ENCODE results near the gene FLNA. TPM values are rescaled to one million over a fixed set of nuclear protein-coding genes. Genes with fewer than 3 reads are reported as not detected.

FLNA gene
- total and polyA plus RNA-seq, 10 of the 15 experiments (the other 5 are each of a cell fraction or from before 2014, with no cell fraction given): 5.1 to 643 (median 171) TPM

DNA sequence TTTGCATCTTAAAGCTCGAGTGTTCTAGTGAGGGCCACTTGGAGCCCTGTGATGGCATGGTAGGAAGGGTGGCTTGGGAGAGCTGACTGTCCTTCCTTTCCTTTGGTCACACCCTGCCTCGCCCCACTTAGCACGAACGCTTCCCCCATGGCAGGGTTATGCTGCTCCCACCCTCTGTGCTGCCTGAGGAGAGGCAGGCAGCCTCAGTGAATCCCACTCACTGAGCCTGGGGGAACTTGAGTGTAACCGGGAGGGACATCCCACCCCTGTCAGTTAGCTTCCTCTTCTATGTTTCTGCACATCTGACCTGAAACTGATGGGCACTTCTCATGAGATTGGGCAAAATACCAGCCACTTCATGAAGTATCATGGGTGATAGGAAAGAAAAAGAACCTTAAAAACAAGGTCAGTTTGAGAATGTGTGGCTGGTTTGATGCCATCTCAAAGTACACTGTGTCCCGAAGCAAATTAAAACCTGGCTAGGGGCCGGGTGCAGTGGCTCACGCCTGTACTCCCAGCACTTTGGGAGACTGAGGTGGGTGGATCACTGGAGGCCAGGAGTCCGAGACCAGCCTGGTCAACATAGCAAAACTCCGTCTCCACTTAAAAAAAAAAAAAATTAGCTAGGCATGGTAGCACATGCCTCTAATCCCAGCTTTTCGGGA is 68.8 kb downstream of the FLNA start (continued):
- no peak for TF ChIP-seq REST (IDR thresholded peaks at IDR 0.05; ENCODE audit: low read depth, low read length)
- TF ChIP-seq HSF1 (IDR thresholded peaks at IDR 0.05; ENCODE audit: low read depth, low read length): no peak
- no peak for TF ChIP-seq SUZ12 (IDR thresholded peaks at IDR 0.05; ENCODE audit: unreplicated experiment)
- TF ChIP-seq, protein P1, sequence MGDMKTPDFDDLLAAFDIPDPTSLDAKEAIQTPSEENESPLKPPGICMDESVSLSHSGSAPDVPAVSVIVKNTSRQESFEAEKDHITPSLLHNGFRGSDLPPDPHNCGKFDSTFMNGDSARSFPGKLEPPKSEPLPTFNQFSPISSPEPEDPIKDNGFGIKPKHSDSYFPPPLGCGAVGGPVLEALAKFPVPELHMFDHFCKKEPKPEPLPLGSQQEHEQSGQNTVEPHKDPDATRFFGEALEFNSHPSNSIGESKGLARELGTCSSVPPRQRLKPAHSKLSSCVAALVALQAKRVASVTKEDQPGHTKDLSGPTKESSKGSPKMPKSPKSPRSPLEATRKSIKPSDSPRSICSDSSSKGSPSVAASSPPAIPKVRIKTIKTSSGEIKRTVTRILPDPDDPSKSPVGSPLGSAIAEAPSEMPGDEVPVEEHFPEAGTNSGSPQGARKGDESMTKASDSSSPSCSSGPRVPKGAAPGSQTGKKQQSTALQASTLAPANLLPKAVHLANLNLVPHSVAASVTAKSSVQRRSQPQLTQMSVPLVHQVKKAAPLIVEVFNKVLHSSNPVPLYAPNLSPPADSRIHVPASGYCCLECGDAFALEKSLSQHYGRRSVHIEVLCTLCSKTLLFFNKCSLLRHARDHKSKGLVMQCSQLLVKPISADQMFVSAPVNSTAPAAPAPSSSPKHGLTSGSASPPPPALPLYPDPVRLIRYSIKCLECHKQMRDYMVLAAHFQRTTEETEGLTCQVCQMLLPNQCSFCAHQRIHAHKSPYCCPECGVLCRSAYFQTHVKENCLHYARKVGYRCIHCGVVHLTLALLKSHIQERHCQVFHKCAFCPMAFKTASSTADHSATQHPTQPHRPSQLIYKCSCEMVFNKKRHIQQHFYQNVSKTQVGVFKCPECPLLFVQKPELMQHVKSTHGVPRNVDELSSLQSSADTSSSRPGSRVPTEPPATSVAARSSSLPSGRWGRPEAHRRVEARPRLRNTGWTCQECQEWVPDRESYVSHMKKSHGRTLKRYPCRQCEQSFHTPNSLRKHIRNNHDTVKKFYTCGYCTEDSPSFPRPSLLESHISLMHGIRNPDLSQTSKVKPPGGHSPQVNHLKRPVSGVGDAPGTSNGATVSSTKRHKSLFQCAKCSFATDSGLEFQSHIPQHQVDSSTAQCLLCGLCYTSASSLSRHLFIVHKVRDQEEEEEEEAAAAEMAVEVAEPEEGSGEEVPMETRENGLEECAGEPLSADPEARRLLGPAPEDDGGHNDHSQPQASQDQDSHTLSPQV (IDR thresholded peaks at IDR 0.05): no peak
- TF ChIP-seq SIX5 (IDR thresholded peaks at IDR 0.05; ENCODE audit: low read depth, low read length, severe bottlenecking): no peak
- TF ChIP-seq CEBPB (IDR thresholded peaks at IDR 0.05; ENCODE audit: borderline replicate concordance in 1 of 2, low read depth in 2 of 2, low read length in 2 of 2): no peak
- no peak for TF ChIP-seq STAT1 (conservative IDR thresholded peaks at IDR 0.05)
- TF ChIP-seq, protein P2, sequence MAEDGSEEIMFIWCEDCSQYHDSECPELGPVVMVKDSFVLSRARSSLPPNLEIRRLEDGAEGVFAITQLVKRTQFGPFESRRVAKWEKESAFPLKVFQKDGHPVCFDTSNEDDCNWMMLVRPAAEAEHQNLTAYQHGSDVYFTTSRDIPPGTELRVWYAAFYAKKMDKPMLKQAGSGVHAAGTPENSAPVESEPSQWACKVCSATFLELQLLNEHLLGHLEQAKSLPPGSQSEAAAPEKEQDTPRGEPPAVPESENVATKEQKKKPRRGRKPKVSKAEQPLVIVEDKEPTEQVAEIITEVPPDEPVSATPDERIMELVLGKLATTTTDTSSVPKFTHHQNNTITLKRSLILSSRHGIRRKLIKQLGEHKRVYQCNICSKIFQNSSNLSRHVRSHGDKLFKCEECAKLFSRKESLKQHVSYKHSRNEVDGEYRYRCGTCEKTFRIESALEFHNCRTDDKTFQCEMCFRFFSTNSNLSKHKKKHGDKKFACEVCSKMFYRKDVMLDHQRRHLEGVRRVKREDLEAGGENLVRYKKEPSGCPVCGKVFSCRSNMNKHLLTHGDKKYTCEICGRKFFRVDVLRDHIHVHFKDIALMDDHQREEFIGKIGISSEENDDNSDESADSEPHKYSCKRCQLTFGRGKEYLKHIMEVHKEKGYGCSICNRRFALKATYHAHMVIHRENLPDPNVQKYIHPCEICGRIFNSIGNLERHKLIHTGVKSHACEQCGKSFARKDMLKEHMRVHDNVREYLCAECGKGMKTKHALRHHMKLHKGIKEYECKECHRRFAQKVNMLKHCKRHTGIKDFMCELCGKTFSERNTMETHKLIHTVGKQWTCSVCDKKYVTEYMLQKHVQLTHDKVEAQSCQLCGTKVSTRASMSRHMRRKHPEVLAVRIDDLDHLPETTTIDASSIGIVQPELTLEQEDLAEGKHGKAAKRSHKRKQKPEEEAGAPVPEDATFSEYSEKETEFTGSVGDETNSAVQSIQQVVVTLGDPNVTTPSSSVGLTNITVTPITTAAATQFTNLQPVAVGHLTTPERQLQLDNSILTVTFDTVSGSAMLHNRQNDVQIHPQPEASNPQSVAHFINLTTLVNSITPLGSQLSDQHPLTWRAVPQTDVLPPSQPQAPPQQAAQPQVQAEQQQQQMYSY (CRISPR knock-in tag; IDR thresholded peaks at IDR 0.05): no peak
- TF ChIP-seq CHD2 (IDR thresholded peaks at IDR 0.05; ENCODE audit: borderline replicate concordance, low read depth, low read length): no peak

Data from GM12878 (cell line).